Measurements from ENCODE around the gene ZNF771. TPM values are rescaled to one million over a fixed set of nuclear protein-coding genes. Genes with fewer than 3 reads are reported as not detected.
A peak's percentile ranks its signal among the peaks of the same experiment; 100 is the strongest.

The ZNF771 gene
- total and polyA plus RNA-seq, 2 donors (not counting 3 experiments of a cell fraction or from before 2014, with no cell fraction given): 11.7 to 16.8 TPM

DNA sequence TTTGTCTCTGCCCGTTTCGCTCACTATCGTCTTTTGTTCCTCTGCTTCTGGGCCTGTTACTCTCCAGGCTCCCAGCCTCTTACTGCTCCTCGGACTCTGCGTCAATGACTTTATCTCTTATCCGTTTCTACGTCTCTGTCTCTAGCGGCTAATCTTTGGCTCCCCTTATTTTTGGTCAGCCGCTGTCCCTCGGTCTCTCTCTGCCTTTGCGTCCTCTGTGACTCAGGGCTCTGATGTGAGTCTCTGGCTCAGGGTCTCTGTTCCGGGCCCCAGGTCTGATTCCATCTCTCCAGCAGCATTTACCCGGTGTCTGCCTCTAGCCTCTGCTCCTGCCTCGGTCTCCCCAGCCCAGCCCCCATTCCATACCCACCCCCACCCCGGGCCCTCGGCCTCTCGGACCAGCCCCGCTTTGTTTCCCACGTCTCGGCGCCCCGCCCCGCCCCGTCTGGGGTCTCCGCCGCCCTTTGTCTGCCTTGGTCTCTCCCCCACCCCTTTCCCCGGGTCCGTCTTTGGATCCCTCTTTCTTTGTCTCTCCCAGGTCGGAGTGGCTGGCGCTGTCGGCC lies 12.7 kb upstream of the ZNF771 start:
- Histone ChIP-seq H4K20me1 (replicated peaks; ENCODE audit: control insufficient read depth, extremely low read depth, insufficient read depth, low read length) (no peaks in the 10 kb centered on the region), H3K9me1 (replicated peaks; ENCODE audit: control insufficient read depth, extremely low read depth, insufficient read depth, low read length) (no peaks in the 10 kb centered on the region), H3K36me3 (ENCODE audit: control insufficient read depth in 2 of 2, extremely low read depth in 1 of 2, insufficient read depth in 2 of 2, low read length in 2 of 2) (peaks cover 0 to 19% of the 10 kb centered on the region in 2 experiments), H3K4me1 (ENCODE audit: control insufficient read depth, extremely low read depth, insufficient read depth, low read length) (peaks cover 18% of the 10 kb centered on the region), H3K4me3 (replicated peaks in 1 of 3; ENCODE audit: insufficient read depth in 1 of 3, low read depth in 1 of 3, low read length in 3 of 3) (peak overlapping the region; percentile 46 to 85 (median 81)), H3K27me3 (ENCODE audit: control insufficient read depth in 2 of 2, insufficient read depth in 2 of 2, low read length in 2 of 2) (no peaks in the 10 kb centered on the region), H3K4me2 (ENCODE audit: insufficient read depth, low read length) (peak overlapping the region; percentile 88), H3K79me2 (ENCODE audit: control insufficient read depth, insufficient read depth, low read length) (peaks cover 9% of the 10 kb centered on the region), H3K27ac (ENCODE audit: insufficient read depth, low read depth, low read length) (peak overlapping the region; percentile 66), H2AFZ (ENCODE audit: low read depth, low read length) (peak overlapping the region; percentile 91), H3K9me3 (replicated peaks; ENCODE audit: control insufficient read depth, insufficient read depth, low read length) (no peaks in the 10 kb centered on the region), H3K9ac (replicated peaks; ENCODE audit: extremely low read depth, insufficient read depth, low read length) (peak overlapping the region; percentile 72)
- TF ChIP-seq MYC (IDR thresholded peaks at IDR 0.05; ENCODE audit: low read depth, low read length): no peak
- TF ChIP-seq FOS (IDR thresholded peaks at IDR 0.05; ENCODE audit: borderline replicate concordance, insufficient read depth, low read length): no peak
- dilution Hi-C loops (cut with MboI; ENCODE audit: extremely low pct_ligation_motif_present, low sequenced_read_pairs): no loop called here
- no TSS peak for BruUV-seq (replicated peaks)
- DNase-seq (ENCODE audit: low read depth, low spot score) (peak; percentile 57), FAIRE-seq (peak; percentile 70)
- POLR2A ChIA-PET: interaction anchor here (0.6 to 2.4 kb wide), 5 partner anchors 8 to 420 kb away, joined by 3 to 8 read pairs (median 5); partner anchors contain the start of gene TBC1D10B
- CTCF ChIA-PET: interaction anchor here (0.9 to 3.3 kb wide), 12 partner anchors 11 to 329 kb away, joined by 3 to 62 read pairs (median 6); partner anchors contain the start of genes ALDOA, CD2BP2, DCTPP1 and TBC1D10B
- intact Hi-C loops (cut with micrococcal nuclease): loop anchor here (1.0 to 2.0 kb wide), 2 partner anchors 14 to 16 kb away; no protein-coding TSS in a partner anchor

DNA sequence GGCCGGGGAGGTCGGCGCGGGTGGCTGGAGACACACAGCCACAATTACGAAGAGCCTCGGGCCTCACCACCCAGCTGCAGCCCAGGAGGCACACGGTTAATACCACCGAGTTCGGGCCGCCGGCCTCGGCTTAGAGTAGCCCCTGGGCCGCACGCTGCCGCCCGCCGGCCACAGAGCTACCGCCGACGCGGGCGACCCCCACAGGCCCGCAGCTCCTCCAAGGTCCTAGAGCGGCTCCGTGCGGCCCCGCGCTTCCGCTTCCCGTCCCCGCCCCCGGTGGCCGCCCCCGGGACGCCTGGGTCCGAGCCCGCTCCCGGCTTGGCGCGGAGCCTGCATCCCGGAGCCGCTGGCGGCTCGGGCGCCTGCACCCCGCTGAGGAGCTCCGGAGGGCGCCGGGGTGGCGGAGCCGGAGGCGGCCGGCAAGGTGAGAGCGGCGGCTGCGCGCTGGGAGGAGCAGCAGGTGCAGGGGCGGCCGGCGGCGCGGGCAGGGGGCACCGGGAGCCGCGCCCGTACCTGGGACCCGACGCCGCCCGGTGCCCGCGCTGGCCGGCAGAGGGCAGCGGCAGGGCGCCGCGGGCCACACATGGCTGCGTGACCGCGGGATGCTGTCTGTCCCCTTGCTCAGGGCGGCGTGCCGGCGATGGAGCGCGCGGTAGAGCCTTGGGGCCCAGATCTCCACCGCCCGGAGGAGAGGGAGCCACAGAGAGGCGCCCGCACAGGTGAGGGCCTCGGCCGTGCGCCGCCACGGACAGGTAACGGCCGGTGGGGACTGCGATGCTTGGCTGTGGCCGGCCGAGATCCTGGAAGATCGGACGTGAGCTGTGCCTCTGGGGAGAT lies 12.0 kb upstream of the ZNF771 start, which contains the start of gene ZNF48:
ZNF48 (plus strand) TSS at position 266 of the 837 bp plus-strand sequence; CDS start at position 641, 375 bp downstream.
- peak; percentile 73 for FAIRE-seq
- no peaks in the 10 kb centered on the region for H4K20me1 ChIP-seq (replicated peaks; ENCODE audit: control insufficient read depth, extremely low read depth, insufficient read depth, low read length)
- H2AFZ ChIP-seq (ENCODE audit: low read depth, low read length): peak within 1 kb of the TSS; percentile 91
- peak within 1 kb of the TSS; percentile 66 for H3K27ac ChIP-seq (ENCODE audit: insufficient read depth, low read depth, low read length)
- peak; percentile 23 to 36 for TF ChIP-seq CTCF (IDR thresholded peaks at IDR 0.05; ENCODE audit: extremely low read depth in 1 of 2, insufficient read depth in 1 of 2, low read depth in 1 of 2, low read length in 2 of 2)
- TF ChIP-seq MYC (IDR thresholded peaks at IDR 0.05; ENCODE audit: low read depth, low read length): peak; percentile 72
- TF ChIP-seq FOS (IDR thresholded peaks at IDR 0.05; ENCODE audit: borderline replicate concordance, insufficient read depth, low read length): no peak
- no peak for TF ChIP-seq GATA2 (IDR thresholded peaks at IDR 0.05; ENCODE audit: insufficient read depth, insufficient read length, low read depth, low read length)
- peak; percentile 17 for TF ChIP-seq POLR2A (IDR thresholded peaks at IDR 0.05; ENCODE audit: low read depth, low read length)
- TF ChIP-seq JUN (IDR thresholded peaks at IDR 0.05; ENCODE audit: borderline replicate concordance, insufficient read depth, insufficient read length, low read depth): no peak
- TF ChIP-seq, protein P1, sequence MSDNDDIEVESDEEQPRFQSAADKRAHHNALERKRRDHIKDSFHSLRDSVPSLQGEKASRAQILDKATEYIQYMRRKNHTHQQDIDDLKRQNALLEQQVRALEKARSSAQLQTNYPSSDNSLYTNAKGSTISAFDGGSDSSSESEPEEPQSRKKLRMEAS (IDR thresholded peaks at IDR 0.05; ENCODE audit: insufficient read depth, insufficient read length): peak; percentile 37
- TF ChIP-seq POLR2AphosphoS5 (IDR thresholded peaks at IDR 0.05; ENCODE audit: insufficient read depth, low read depth, low read length): peak; percentile 74
- TF ChIP-seq EZH2 (IDR thresholded peaks at IDR 0.05; ENCODE audit: borderline replicate concordance, low read depth, low read length, severe bottlenecking): no peak
- BruUV-seq (replicated peaks): no TSS peak
- no peaks in the 10 kb centered on the region for H3K27me3 ChIP-seq (ENCODE audit: control insufficient read depth in 2 of 2, insufficient read depth in 2 of 2, low read length in 2 of 2)
- H3K36me3 ChIP-seq (ENCODE audit: control insufficient read depth in 2 of 2, extremely low read depth in 1 of 2, insufficient read depth in 2 of 2, low read length in 2 of 2): peaks cover 0 to 19% of the 10 kb centered on the region in 2 experiments
- H3K4me1 ChIP-seq (ENCODE audit: control insufficient read depth, extremely low read depth, insufficient read depth, low read length): peaks cover 21% of the 10 kb centered on the region
- H3K9me1 ChIP-seq (replicated peaks; ENCODE audit: control insufficient read depth, extremely low read depth, insufficient read depth, low read length): no peaks in the 10 kb centered on the region
- CTCF ChIA-PET: interaction anchor here (0.7 to 3.3 kb wide), 14 partner anchors 12 to 330 kb away, joined by 3 to 62 read pairs (median 6); partner anchors contain the start of genes ALDOA, CD2BP2, DCTPP1 and TBC1D10B
- POLR2A ChIA-PET: interaction anchor here (0.6 to 2.4 kb wide), 7 partner anchors 9 to 419 kb away, joined by 3 to 8 read pairs (median 5); partner anchors contain the start of genes TBC1D10B and ZNF771
- intact Hi-C loops (cut with micrococcal nuclease) (loop anchor here (1.0 to 2.0 kb wide), 2 partner anchors 13 to 17 kb away; no protein-coding TSS in a partner anchor), dilution Hi-C loops (cut with MboI; ENCODE audit: extremely low pct_ligation_motif_present, low sequenced_read_pairs) (no loop called here)
- peaks cover 9% of the 10 kb centered on the region for H3K79me2 ChIP-seq (ENCODE audit: control insufficient read depth, insufficient read depth, low read length)
- peak within 1 kb of the TSS; percentile 94 for H3K4me2 ChIP-seq (ENCODE audit: insufficient read depth, low read length)
- DNase-seq (ENCODE audit: low read depth, low spot score): peak; percentile 89
- H3K9me3 ChIP-seq (replicated peaks; ENCODE audit: control insufficient read depth, insufficient read depth, low read length): no peaks in the 10 kb centered on the region
- H3K4me3 ChIP-seq (replicated peaks in 1 of 3; ENCODE audit: insufficient read depth in 1 of 3, low read depth in 1 of 3, low read length in 3 of 3): peak within 1 kb of the TSS; percentile 46 to 85 (median 81)
- H3K9ac ChIP-seq (replicated peaks; ENCODE audit: extremely low read depth, insufficient read depth, low read length): peak within 1 kb of the TSS; percentile 72

Data from endothelial cell of umbilical vein (primary cell).